Trophoblast cell (in vitro differentiated cells and primary cell): Measurements from ENCODE around the gene EIF5.

ENCODE experiments used
- DNase-seq, 2 donors: peaks; one replicate each; pipeline ENCODE4 v3.0.0-alpha.2; 2016
- H2AFZ ChIP-seq: 2 replicates; pipeline ENCODE4 v1.6.1; 2013; ENCODE audit warnings: low read length, moderate library complexity, mild to moderate bottlenecking; ENCODE audit not compliant: insufficient read depth, poor library complexity
- H2AK5ac ChIP-seq: 2 replicates; pipeline ENCODE4 v1.6.1; 2013; ENCODE audit warnings: mild to moderate bottlenecking, low read length
- H2BK120ac ChIP-seq: 2 replicates; pipeline ENCODE4 v1.6.1; 2013; ENCODE audit warnings: low read length, mild to moderate bottlenecking, moderate library complexity; ENCODE audit not compliant: insufficient read depth, poor library complexity
- H2BK12ac ChIP-seq: 2 replicates; pipeline ENCODE4 v1.6.1; 2013; ENCODE audit warnings: mild to moderate bottlenecking, low read length, moderate library complexity
- H2BK5ac ChIP-seq: 2 replicates; pipeline ENCODE4 v1.6.1; 2013; ENCODE audit warnings: low read length, low read depth, moderate library complexity, mild to moderate bottlenecking; ENCODE audit not compliant: poor library complexity
- H3K14ac ChIP-seq: 2 replicates; pipeline ENCODE4 v1.6.1; 2013; ENCODE audit warnings: mild to moderate bottlenecking, low read length
- H3K18ac ChIP-seq: 2 replicates; pipeline ENCODE4 v1.6.1; 2013; ENCODE audit warnings: mild to moderate bottlenecking, low read length
- H3K23ac ChIP-seq: 2 replicates; pipeline ENCODE4 v1.6.1; 2013; ENCODE audit warnings: low read length
- H3K27ac ChIP-seq: 2 replicates; pipeline ENCODE4 v1.5.1; 2013; ENCODE audit warnings: low read depth, mild to moderate bottlenecking, inconsistent platforms, low read length, moderate library complexity
- H3K27me3 ChIP-seq: 2 replicates; pipeline ENCODE4 v1.6.1; 2013; ENCODE audit warnings: inconsistent platforms, mild to moderate bottlenecking, low read length, moderate library complexity; ENCODE audit not compliant: insufficient read depth
- H3K36me3 ChIP-seq, 2 experiments: 1 replicate in 1 of 2; 2 replicates in 1 of 2; pipeline ENCODE4 v1.6.1; 2013; ENCODE audit warnings: low read length in 2 of 2, mild to moderate bottlenecking in 2 of 2, moderate library complexity in 1 of 2; ENCODE audit not compliant: insufficient read depth in 2 of 2, control insufficient read depth in 1 of 2
- H3K4ac ChIP-seq: 2 replicates; pipeline ENCODE4 v1.6.1; 2013; ENCODE audit warnings: low read depth, mild to moderate bottlenecking, low read length, moderate library complexity
- H3K4me1 ChIP-seq, 2 experiments: 1 replicate in 1 of 2; 2 replicates in 1 of 2; pipeline ENCODE4 v1.6.1; 2013; ENCODE audit warnings: low read length in 2 of 2, mild to moderate bottlenecking in 2 of 2, moderate library complexity in 1 of 2; ENCODE audit not compliant: insufficient read depth in 2 of 2, control insufficient read depth in 1 of 2
- H3K4me2 ChIP-seq: 2 replicates; pipeline ENCODE4 v1.6.1; 2013; ENCODE audit warnings: inconsistent platforms, mild to moderate bottlenecking, low read length, moderate library complexity
- H3K4me3 ChIP-seq: 2 replicates; pipeline ENCODE4 v1.5.1; 2013; ENCODE audit warnings: mild to moderate bottlenecking, low read depth, low read length, inconsistent platforms
- H3K79me1 ChIP-seq: one replicate; pipeline ENCODE4 v1.6.1; 2013; ENCODE audit warnings: low read length
- H3K79me2 ChIP-seq: 2 replicates; pipeline ENCODE4 v1.6.1; 2013; ENCODE audit warnings: low read length, mild to moderate bottlenecking; ENCODE audit not compliant: control insufficient read depth, insufficient read depth, poor library complexity
- H3K9ac ChIP-seq: 2 replicates; pipeline ENCODE4 v1.6.1; 2013; ENCODE audit warnings: mild to moderate bottlenecking, low read length
- H3K9me3 ChIP-seq: 2 replicates; pipeline ENCODE4 v1.6.1; 2013; ENCODE audit warnings: low read depth, mild to moderate bottlenecking, control low read depth, inconsistent platforms, low read length; ENCODE audit not compliant: insufficient read depth
- H4K12ac ChIP-seq: 2 replicates; pipeline ENCODE4 v1.6.1; 2013; ENCODE audit warnings: low read depth, mild to moderate bottlenecking, low read length, moderate library complexity
- H4K8ac ChIP-seq: 2 replicates; pipeline ENCODE4 v1.6.1; 2013; ENCODE audit warnings: low read depth, mild to moderate bottlenecking, low read length, moderate library complexity
- H4K91ac ChIP-seq: one replicate; pipeline ENCODE4 v1.6.1; 2013; ENCODE audit warnings: low read depth, mild to moderate bottlenecking, low read length, moderate library complexity
- WGBS: extraction: QIAGEN DNeasy Blood & Tissue Kit; methylation state at CpG from one replicate; pipeline ENCODE4 v1.1.7; 2013; ENCODE audit warnings: missing lambda C conversion rate; ENCODE audit not compliant: insufficient read length, insufficient coverage; ENCODE audit errors: extremely low coverage; 5-methylcytosine and 5-hydroxymethylcytosine counted together

The EIF5 gene

DNA sequence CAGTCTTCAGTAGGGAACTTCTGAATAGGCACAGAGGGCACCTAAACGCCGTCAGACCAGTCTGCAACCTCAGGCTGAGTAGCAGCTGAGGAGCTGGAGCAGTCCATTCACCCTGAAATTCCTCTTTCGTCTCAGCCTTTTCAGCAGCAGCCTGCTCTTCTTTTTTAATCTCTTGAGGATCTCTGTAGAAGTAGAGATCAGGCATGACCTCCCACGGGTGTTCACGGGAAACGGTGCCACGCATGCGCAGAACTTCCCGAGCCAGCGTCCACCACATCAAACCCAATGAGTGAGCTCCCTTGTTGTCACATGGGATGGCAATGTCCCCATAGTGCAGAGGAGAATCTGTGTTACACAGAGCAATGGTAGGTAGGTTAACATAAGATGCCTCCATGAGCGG, 40.1 kb downstream of the EIF5 start:
- Histone ChIP-seq H3K4me1 (peaks cover 0 to 3% of the 10 kb centered on the region in 2 experiments), H3K4me2 (no peak overlapping the region), H3K27me3 (no peaks in the 10 kb centered on the region), H3K36me3 (no peaks in the 10 kb centered on the region), H2AK5ac (no peak overlapping the region), H3K9me3 (no peaks in the 10 kb centered on the region), H3K14ac (no peak overlapping the region), H4K12ac (no peak overlapping the region), H2BK12ac (no peak overlapping the region), H3K27ac (no peak overlapping the region), H3K23ac (no peak overlapping the region), H4K8ac (no peak overlapping the region), H4K91ac (no peak overlapping the region), H3K79me1 (no peaks in the 10 kb centered on the region), H2BK5ac (no peak overlapping the region), H3K18ac (no peak overlapping the region), H3K4ac (no peak overlapping the region), H3K79me2 (no peaks in the 10 kb centered on the region), H3K9ac (no peak overlapping the region), H3K4me3 (no peak overlapping the region), H2AFZ (no peak overlapping the region), H2BK120ac (no peak overlapping the region)
- WGBS, result no CpG with 5 or more reads among the region's 11 CpGs
- DNase-seq, result peak; percentile 49 to 70

DNA sequence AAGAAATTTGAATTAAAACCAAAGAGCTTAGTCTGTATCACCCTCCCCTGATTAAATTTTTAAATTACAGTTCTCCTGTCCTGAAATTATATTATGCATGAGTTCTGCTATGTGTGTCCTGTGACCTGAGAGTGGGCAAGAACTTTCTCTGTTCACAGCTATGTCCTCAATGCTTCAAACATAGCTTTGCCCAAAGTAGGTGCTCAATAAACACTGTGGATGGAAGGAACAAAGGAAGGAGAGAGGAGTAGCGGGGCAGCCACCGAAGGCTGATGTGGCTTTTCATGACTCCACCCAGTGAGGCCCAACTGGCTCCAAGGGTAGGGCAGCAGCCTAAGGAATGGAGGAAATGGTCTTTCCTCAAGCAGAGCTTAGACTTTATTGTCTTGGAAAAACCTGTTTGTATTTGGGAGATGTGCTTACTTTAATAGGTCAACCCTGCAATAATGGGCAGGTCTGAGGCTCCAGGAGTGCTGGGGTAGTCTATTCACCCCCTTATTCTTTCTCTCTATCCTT, 43.5 kb downstream of the EIF5 start:
- Histone ChIP-seq H2AK5ac (no peak overlapping the region), H3K4me1 (peaks cover 0 to 1% of the 10 kb centered on the region in 2 experiments), H4K12ac (no peak overlapping the region), H3K79me1 (no peaks in the 10 kb centered on the region), H3K14ac (no peak overlapping the region), H4K8ac (no peak overlapping the region), H2BK12ac (no peak overlapping the region), H2AFZ (no peak overlapping the region), H3K27me3 (no peaks in the 10 kb centered on the region), H3K18ac (no peak overlapping the region), H3K9me3 (no peaks in the 10 kb centered on the region), H4K91ac (no peak overlapping the region), H2BK5ac (no peak overlapping the region), H3K79me2 (no peaks in the 10 kb centered on the region), H3K4me3 (no peak overlapping the region), H3K23ac (no peak overlapping the region), H3K4ac (no peak overlapping the region), H2BK120ac (no peak overlapping the region), H3K36me3 (no peaks in the 10 kb centered on the region), H3K9ac (no peak overlapping the region), H3K27ac (no peak overlapping the region), H3K4me2 (no peak overlapping the region)
- no peak for DNase-seq
- no CpG with 5 or more reads among the region's 2 CpGs for WGBS

DNA sequence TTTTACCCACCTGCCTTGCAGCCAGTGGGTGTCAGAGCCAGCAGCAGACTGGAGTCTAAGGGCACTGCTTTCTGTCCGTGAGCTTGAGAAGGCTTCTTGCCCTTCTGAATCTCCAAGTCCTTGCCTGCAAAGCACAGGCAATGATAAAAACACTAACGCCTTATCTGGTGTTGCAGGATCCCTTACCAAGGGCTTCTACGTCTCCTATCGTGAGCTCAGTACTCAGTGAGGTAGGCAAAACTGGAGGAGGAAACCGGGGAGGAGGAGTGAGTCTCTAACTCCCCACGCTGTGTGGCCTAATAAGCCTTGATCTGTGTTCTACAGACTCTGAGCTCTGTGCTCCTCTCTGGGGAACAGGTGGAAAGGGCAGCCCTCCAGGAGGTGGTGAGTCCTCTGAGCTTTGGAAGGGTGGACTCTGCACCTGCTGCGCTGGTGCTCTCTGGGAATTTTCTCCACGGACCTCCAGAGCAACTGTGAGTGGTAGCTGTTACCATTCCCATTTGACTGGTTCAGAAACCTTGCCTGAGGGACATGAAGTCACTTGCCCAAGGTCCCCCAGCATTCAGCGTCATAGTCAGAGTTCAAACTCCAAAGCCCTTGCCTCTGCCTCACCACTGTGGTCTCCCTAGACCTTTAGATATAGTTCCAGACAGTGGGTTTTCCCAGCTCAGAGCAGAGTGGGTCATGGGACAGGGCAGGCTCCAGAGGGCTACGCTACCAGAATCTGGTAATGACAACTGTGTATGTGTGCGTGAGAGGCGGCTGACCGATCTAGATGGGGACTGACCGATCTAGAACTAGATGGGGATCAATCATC, 44.2 kb downstream of the EIF5 start:
- no peaks in the 10 kb centered on the region for H3K79me2 ChIP-seq
- H3K14ac ChIP-seq, result no peak overlapping the region
- no peaks in the 10 kb centered on the region for H3K36me3 ChIP-seq
- H4K8ac ChIP-seq, result no peak overlapping the region
- no peak for DNase-seq
- H3K9me3 ChIP-seq, result no peaks in the 10 kb centered on the region
- H3K4me3 ChIP-seq, result no peak overlapping the region
- WGBS, result no CpG with 5 or more reads among the region's 14 CpGs
- H3K9ac ChIP-seq, result no peak overlapping the region
- H2AFZ ChIP-seq, result no peak overlapping the region
- no peak overlapping the region for H2BK12ac ChIP-seq
- H3K27ac ChIP-seq, result no peak overlapping the region
- H2BK120ac ChIP-seq, result no peak overlapping the region
- no peak overlapping the region for H3K4me2 ChIP-seq
- H3K23ac ChIP-seq, result no peak overlapping the region
- no peaks in the 10 kb centered on the region for H3K79me1 ChIP-seq
- H4K12ac ChIP-seq, result no peak overlapping the region
- no peak overlapping the region for H2BK5ac ChIP-seq
- H3K18ac ChIP-seq, result no peak overlapping the region
- H3K27me3 ChIP-seq, result no peaks in the 10 kb centered on the region
- no peaks in the 10 kb centered on the region for H3K4me1 ChIP-seq
- H3K4ac ChIP-seq, result no peak overlapping the region
- H2AK5ac ChIP-seq, result no peak overlapping the region
- H4K91ac ChIP-seq, result no peak overlapping the region

DNA sequence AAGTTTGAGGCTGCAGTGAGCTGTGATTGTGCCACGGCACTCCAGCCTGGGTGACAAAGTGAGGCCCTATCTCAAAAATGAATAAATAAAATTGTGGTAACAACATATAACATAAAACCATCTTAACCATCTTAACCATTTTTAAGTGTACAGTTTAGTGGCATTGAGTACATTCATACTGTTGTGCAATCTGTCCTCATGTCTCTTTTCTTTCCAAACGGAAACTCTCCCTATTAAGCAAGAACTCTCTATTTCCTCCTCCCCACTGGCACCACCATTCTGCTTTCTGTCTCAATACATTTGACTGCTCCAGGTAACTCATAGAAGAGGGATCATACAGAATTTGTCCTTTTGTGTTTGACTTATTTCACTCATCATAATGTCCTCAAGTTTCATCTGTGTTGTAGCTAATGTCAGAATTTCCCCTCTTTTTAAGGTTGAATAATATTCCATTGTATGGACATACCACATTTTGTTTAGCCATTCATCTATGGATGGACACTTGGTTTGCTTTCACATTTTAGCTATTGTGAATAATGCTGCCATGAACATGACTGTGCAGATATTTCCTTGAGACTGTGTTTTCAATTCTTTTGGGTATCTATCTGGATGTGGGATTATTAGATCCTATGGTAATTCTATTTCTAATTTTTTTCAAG, 46.8 kb downstream of the EIF5 start:
- H4K91ac ChIP-seq, result no peak overlapping the region
- no CpG with 5 or more reads among the region's 2 CpGs for WGBS
- H3K4me2 ChIP-seq, result no peak overlapping the region

More for the DNA sequence above, 46.8 kb downstream of the EIF5 start:
- no peak overlapping the region for H2AFZ ChIP-seq
- peak in 1 of 2 donors; percentile 44 for DNase-seq
- H3K4me3 ChIP-seq, result no peak overlapping the region
- H2BK5ac ChIP-seq, result no peak overlapping the region
- no peak overlapping the region for H2AK5ac ChIP-seq
- H3K9me3 ChIP-seq, result no peaks in the 10 kb centered on the region
- H3K79me2 ChIP-seq, result peaks cover 6% of the 10 kb centered on the region
- H3K36me3 ChIP-seq, result no peaks in the 10 kb centered on the region
- H3K79me1 ChIP-seq, result peaks cover 6% of the 10 kb centered on the region
- H2BK12ac ChIP-seq, result no peak overlapping the region
- H3K23ac ChIP-seq, result no peak overlapping the region
- H3K9ac ChIP-seq, result no peak overlapping the region
- H4K12ac ChIP-seq, result no peak overlapping the region
- H4K8ac ChIP-seq, result no peak overlapping the region
- H2BK120ac ChIP-seq, result no peak overlapping the region
- no peak overlapping the region for H3K14ac ChIP-seq
- H3K27me3 ChIP-seq, result no peaks in the 10 kb centered on the region
- peaks cover 2 to 5% of the 10 kb centered on the region in 2 experiments for H3K4me1 ChIP-seq
- H3K27ac ChIP-seq, result no peak overlapping the region
- no peak overlapping the region for H3K4ac ChIP-seq
- no peak overlapping the region for H3K18ac ChIP-seq
